HepG2 (cell line): ENCODE measurements around the gene MTCL1. TPM values are rescaled to one million over a fixed set of nuclear protein-coding genes. Genes with fewer than 3 reads are reported as not detected.

ENCODE experiments used
- ATAC-seq: fragments of 200-7000 bp; cut with Tn5 transposase; 3 replicates; pipeline ENCODE4 v1.9.1; 2020; ENCODE audit warnings: mild to moderate bottlenecking, moderate library complexity
- BruUV-seq: library from RNA; stranded (reverse); fragments of 400-500 nt; replicated peaks from 2 replicates; lab custom pipeline; 2021; lab: Mats Ljungman, UMichigan
- CTCF ChIA-PET: fragments of 300-600 bp; formaldehyde crosslinking; extraction: SDS; loops from one replicate; lab custom pipeline; 2021; ENCODE audit warnings: low total read pairs, inconsistent platforms, low intra/inter-chr PET ratio; lab: Yijun Ruan, JAX
- POLR2A ChIA-PET: fragments of 350-600 bp; sonication (Branson Sonifier 250); formaldehyde crosslinking; loops from one replicate; lab custom pipeline; 2020; ENCODE audit warnings: antibody characterized with exemption, inconsistent platforms; lab: Yijun Ruan, JAX
- DNase-seq: peaks from one replicate; pipeline ENCODE4 v3.0.0-alpha.2; 2015; ENCODE audit warnings: low spot score
- FAIRE-seq: peaks from 3 replicates; lab custom pipeline; 2011; peaks lifted over from hg19 to GRCh38; lab: Jason Lieb, UNC
- H2AFZ ChIP-seq: one replicate; pipeline ENCODE4 v1.6.1; 2011; ENCODE audit warnings: low read length, inconsistent platforms
- H3K27ac ChIP-seq: fragments of 300-600 bp; 3 replicates; pipeline ENCODE4 v1.8.0; 2011; ENCODE audit warnings: mixed run types, mild to moderate bottlenecking, mixed read lengths, low read length, inconsistent platforms; ENCODE audit not compliant: insufficient read depth; ENCODE audit errors: extremely low read length
- H3K27me3 ChIP-seq, 2 experiments: fragments of 200-600 bp in 1 of 2; 2 replicates in 1 of 2; 3 replicates in 1 of 2; pipeline versions ENCODE4 v1.6.0 to v1.8.0; 2011; ENCODE audit warnings: low read length in 2 of 2, mild to moderate bottlenecking in 2 of 2, moderate library complexity in 2 of 2, inconsistent platforms in 1 of 2; ENCODE audit not compliant: insufficient read depth in 2 of 2, control insufficient read depth in 1 of 2
- H3K36me3 ChIP-seq, 2 experiments: fragments of 200-600 bp in 1 of 2; replicated peaks in 1 of 2; 2 replicates in 1 of 2; 3 replicates in 1 of 2; pipeline versions ENCODE4 v1.5.1 to v1.8.0; 2011; ENCODE audit warnings: low read length in 2 of 2, inconsistent platforms in 1 of 2; ENCODE audit not compliant: insufficient read depth in 2 of 2, control insufficient read depth in 1 of 2
- H3K4me1 ChIP-seq: 2 replicates; pipeline ENCODE4 v1.5.1; 2012; ENCODE audit warnings: low read length, inconsistent platforms; ENCODE audit not compliant: insufficient read depth
- H3K4me2 ChIP-seq: 2 replicates; pipeline ENCODE4 v1.6.0; 2011; ENCODE audit warnings: low read depth, low read length, inconsistent platforms
- H3K4me3 ChIP-seq, 3 experiments: fragments of 200-600 bp in 1 of 3; sonication (generic), shearing (Covaris generic) in 1 of 3; replicated peaks in 1 of 3; 2 replicates each; pipeline ENCODE4 v1.5.1; 2011 to 2016; ENCODE audit warnings: low read length in 3 of 3, inconsistent platforms in 2 of 3, low read depth in 2 of 3, mild to moderate bottlenecking in 2 of 3, control low read depth in 1 of 3, mixed read lengths in 1 of 3; ENCODE audit not compliant: insufficient read depth in 1 of 3
- H3K79me2 ChIP-seq: one replicate; pipeline ENCODE4 v1.6.1; 2011; ENCODE audit warnings: low read length, inconsistent platforms; ENCODE audit not compliant: insufficient read depth
- H3K9ac ChIP-seq: 2 replicates; pipeline ENCODE4 v1.6.0; 2011; ENCODE audit warnings: mild to moderate bottlenecking, low read depth, low read length, inconsistent platforms; ENCODE audit not compliant: insufficient read depth
- H3K9me3 ChIP-seq: 2 replicates; pipeline ENCODE4 v1.5.1; 2012; ENCODE audit warnings: mild to moderate bottlenecking, low read length
- H4K20me1 ChIP-seq: 2 replicates; pipeline ENCODE4 v1.6.0; 2011; ENCODE audit warnings: inconsistent platforms, mild to moderate bottlenecking, low read length, moderate library complexity; ENCODE audit not compliant: insufficient read depth
- HOXA9 ChIP-seq: sonication (generic); formaldehyde crosslinking; IDR thresholded peaks from 2 replicates; pipeline ENCODE4 v1.8.1; 2022; ENCODE audit warnings: missing genetic modification reagents, mild to moderate bottlenecking, moderate library complexity, borderline replicate concordance
- IKZF1 ChIP-seq: fragments of 450-650 bp; IDR thresholded peaks from 2 replicates; pipeline ENCODE4 v1.7.1; 2016
- KLF6 ChIP-seq: IDR thresholded peaks from 2 replicates; pipeline ENCODE4 v1.8.0; 2016; ENCODE audit warnings: missing biosample characterization, missing genetic modification reagents
- SUZ12 ChIP-seq: fragments of 150-350 bp; IDR thresholded peaks from 2 replicates; pipeline ENCODE4 v1.6.1; 2014; ENCODE audit warnings: low read depth, low read length
- TARDBP ChIP-seq: sonication (generic); formaldehyde crosslinking; IDR thresholded peaks from 2 replicates; pipeline ENCODE4 v1.8.0; 2022; ENCODE audit warnings: mild to moderate bottlenecking, missing genetic modification reagents
- ZBTB49 ChIP-seq: sonication (generic); formaldehyde crosslinking; IDR thresholded peaks from 2 replicates; pipeline ENCODE4 v1.4.0; 2020; ENCODE audit warnings: missing genetic modification reagents, borderline replicate concordance
- ZBTB7A ChIP-seq: sonication (generic); formaldehyde crosslinking; IDR thresholded peaks from 2 replicates; pipeline ENCODE4 v1.8.0; 2022; ENCODE audit warnings: mild to moderate bottlenecking, missing genetic modification reagents
- ZNF136 ChIP-seq: sonication (generic); formaldehyde crosslinking; IDR thresholded peaks from 2 replicates; pipeline ENCODE4 v1.8.1; 2022; ENCODE audit warnings: low read depth, mild to moderate bottlenecking, moderate library complexity, missing genetic modification reagents
- ZNF607 ChIP-seq: sonication (generic); formaldehyde crosslinking; IDR thresholded peaks from 2 replicates; pipeline ENCODE4 v1.5.1; 2020; ENCODE audit warnings: missing genetic modification reagents, mild to moderate bottlenecking, borderline replicate concordance
- ZNF724P ChIP-seq: sonication (generic); formaldehyde crosslinking; IDR thresholded peaks from 2 replicates; pipeline ENCODE4 v1.8.0; 2022; ENCODE audit warnings: missing genetic modification reagents, borderline replicate concordance
- ZNF891 ChIP-seq: sonication (generic); formaldehyde crosslinking; IDR thresholded peaks from 2 replicates; pipeline ENCODE4 v1.5.0; 2020; ENCODE audit warnings: mild to moderate bottlenecking, missing genetic modification reagents
- WGBS: methylation state at CpG from one replicate; pipeline ENCODE4 v1.1.6; 2017; ENCODE audit warnings: low lambda C conversion rate; 5-methylcytosine and 5-hydroxymethylcytosine counted together
- in situ Hi-C: cut with HindIII; loops from 2 replicates; pipeline ENCODE4 v1.10.0; 2017; ENCODE audit warnings: low pct_unique_long_range_greater_than_20kb; ENCODE audit not compliant: extremely low pct_ligation_motif_present
- intact Hi-C: fragments of 100-400 bp; cut with micrococcal nuclease; formaldehyde crosslinking; loops from one replicate; pipeline ENCODE4 v1.10.0; 2022; ENCODE audit not compliant: unreplicated experiment
- polyA plus RNA-seq, 8 experiments: library from polyadenylated mRNA; depleted of rRNA in 3 of 8; stranded (reverse) in 7 of 8; unstranded in 1 of 8; fragments of >200 nt; fragmentation: Illumina TruSeq in 4 of 8; extraction: Trizol in 4 of 8; gene quantifications; 2 replicates each; pipeline versions ENCODE4 v1.2.1 to v1.2.3, GENCODE V29; 2011 to 2016; ENCODE audit warnings: low read depth in 4 of 8, missing spikeins in 1 of 8, mixed read lengths in 1 of 8; ENCODE audit not compliant: insufficient read depth in 1 of 8
- total RNA-seq, 5 experiments: library from RNA; depleted of rRNA; stranded (reverse); fragments of >200 nt; fragmentation: Illumina TruSeq; extraction: Trizol; gene quantifications; 2 replicates each; pipeline ENCODE4 v1.2.3, GENCODE V29; 2016; ENCODE audit warnings: low read depth in 1 of 5
- TF ChIP-seq, protein P1 (sequence below): sonication (generic); formaldehyde crosslinking; IDR thresholded peaks from 2 replicates; pipeline ENCODE4 v1.5.0; 2020; ENCODE audit warnings: missing genetic modification reagents

The MTCL1 gene
- total and polyA plus RNA-seq, 2 of the 13 experiments (the other 11 are each of a cell fraction or from before 2014, with no cell fraction given), result 3.1 to 3.2 TPM

DNA sequence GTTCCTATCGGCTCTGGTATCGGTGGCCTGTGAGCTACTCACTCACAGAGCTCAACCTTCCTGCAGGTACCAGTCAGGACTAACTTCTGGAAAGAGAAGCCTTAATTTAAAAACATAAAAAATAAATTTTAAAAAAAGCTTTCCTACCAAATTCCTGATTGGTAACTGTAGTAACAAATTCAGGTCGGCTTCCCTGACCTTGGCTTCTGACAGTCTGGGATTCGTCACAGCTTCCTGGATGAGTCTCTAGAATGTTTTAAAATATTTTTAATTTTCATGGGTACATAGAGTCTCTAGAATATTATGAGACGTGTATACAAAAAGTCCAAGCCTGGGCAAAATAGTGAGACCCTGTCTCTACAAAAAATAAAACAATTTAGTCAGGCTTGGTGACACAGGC is 45.0 kb upstream of the MTCL1 start:
- ChIA-PET POLR2A (no interaction called here), CTCF (no interaction called here)
- Histone ChIP-seq H3K4me2 (no peak overlapping the region; the same call in 1 of the 2 replicates), H3K36me3 (no peaks in the 10 kb centered on the region), H3K27me3 (peaks cover 9 to 57% of the 10 kb centered on the region in 2 experiments; a peak in 4 of 5 replicates), H3K4me3 (no peak overlapping the region), H4K20me1 (no peaks in the 10 kb centered on the region), H2AFZ (no peak overlapping the region), H3K9ac (no peak overlapping the region), H3K4me1 (no peaks in the 10 kb centered on the region; the same call in 1 of the 2 replicates), H3K9me3 (no peaks in the 10 kb centered on the region), H3K27ac (no peak overlapping the region), H3K79me2 (no peaks in the 10 kb centered on the region)
- DNase-seq, result no peak
- in situ Hi-C loops (no loop called here), intact Hi-C loops (no loop called here)
- BruUV-seq, result no TSS peak
- no peak for FAIRE-seq
- WGBS, result 44% methylated on average over 5 of the region's 5 CpGs
- no peak for TF ChIP-seq ZNF136
- no peak for TF ChIP-seq SUZ12
- TF ChIP-seq, protein P1, sequence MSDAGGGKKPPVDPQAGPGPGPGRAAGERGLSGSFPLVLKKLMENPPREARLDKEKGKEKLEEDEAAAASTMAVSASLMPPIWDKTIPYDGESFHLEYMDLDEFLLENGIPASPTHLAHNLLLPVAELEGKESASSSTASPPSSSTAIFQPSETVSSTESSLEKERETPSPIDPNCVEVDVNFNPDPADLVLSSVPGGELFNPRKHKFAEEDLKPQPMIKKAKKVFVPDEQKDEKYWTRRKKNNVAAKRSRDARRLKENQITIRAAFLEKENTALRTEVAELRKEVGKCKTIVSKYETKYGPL (CRISPR knock-in tag), result no peak
- no peak for TF ChIP-seq ZNF607 (CRISPR knock-in tag)
- TF ChIP-seq HOXA9 (CRISPR knock-in tag), result no peak
- no peak for TF ChIP-seq ZNF891 (CRISPR knock-in tag)
- TF ChIP-seq ZNF724P, result no peak
- TF ChIP-seq IKZF1, result no peak
- TF ChIP-seq TARDBP (CRISPR knock-in tag), result no peak
- TF ChIP-seq ZBTB49 (CRISPR knock-in tag), result no peak
- no peak for TF ChIP-seq ZBTB7A (CRISPR knock-in tag)
- no peak for TF ChIP-seq KLF6 (CRISPR knock-in tag)
- no peak for ATAC-seq
